Common myeloid progenitor, CD34-positive (primary cell): ENCODE results near the gene RGS3.

Source experiments
- CTCF ChIA-PET: fragments of 350-600 bp; sonication (Branson Sonifier 250); formaldehyde crosslinking; loops from one replicate; lab custom pipeline; 2021; ENCODE audit warnings: antibody characterized with exemption; lab: Charles Lee
- POLR2A ChIA-PET: fragments of 350-600 bp; sonication (Branson Sonifier 250); formaldehyde crosslinking; loops from one replicate; lab custom pipeline; 2021; ENCODE audit warnings: antibody characterized with exemption; lab: Charles Lee
- DNase-seq, 3 donors: peaks; one replicate each; pipeline versions ENCODE4 v3.0.0 to v3.0.0-alpha.2; 2013
- H3K27ac ChIP-seq, 2 experiments: 1 replicate in 1 of 2; 2 replicates in 1 of 2; pipeline ENCODE4 v1.7.0; 2013; ENCODE audit warnings: inconsistent platforms in 2 of 2, low read length in 2 of 2, mild to moderate bottlenecking in 2 of 2, low read depth in 1 of 2, moderate library complexity in 1 of 2; ENCODE audit not compliant: severe bottlenecking in 2 of 2, insufficient read depth in 1 of 2, poor library complexity in 1 of 2
- H3K27me3 ChIP-seq, 5 experiments: replicated peaks in 2 of 5; 1 replicate in 3 of 5; 2 replicates in 2 of 5; pipeline versions ENCODE4 v1.6.1 to v1.7.0; 2013; ENCODE audit warnings: low read length in 4 of 5, mild to moderate bottlenecking in 2 of 5, moderate library complexity in 2 of 5, inconsistent platforms in 1 of 5; ENCODE audit not compliant: insufficient read depth in 5 of 5, control insufficient read depth in 4 of 5
- H3K36me3 ChIP-seq, 4 experiments: 1 replicate in 2 of 4; 2 replicates in 2 of 4; pipeline versions ENCODE4 v1.6.1 to v1.7.0; 2013; ENCODE audit warnings: low read length in 3 of 4, control low read depth in 1 of 4, mild to moderate bottlenecking in 1 of 4; ENCODE audit not compliant: control insufficient read depth in 4 of 4, insufficient read depth in 4 of 4
- H3K4me1 ChIP-seq, 4 experiments: 1 replicate in 3 of 4; 2 replicates in 1 of 4; pipeline versions ENCODE4 v1.6.1 to v1.7.1; 2013; ENCODE audit warnings: low read length in 3 of 4, mild to moderate bottlenecking in 3 of 4, control low read depth in 1 of 4, inconsistent platforms in 1 of 4, moderate library complexity in 1 of 4; ENCODE audit not compliant: control insufficient read depth in 4 of 4, insufficient read depth in 4 of 4; ENCODE audit errors: control extremely low read depth in 1 of 4
- H3K4me3 ChIP-seq, 7 experiments: 1 replicate in 4 of 7; 2 replicates in 3 of 7; pipeline versions ENCODE4 v1.5.1 to v1.7.0; 2013; ENCODE audit warnings: mild to moderate bottlenecking in 7 of 7, low read length in 6 of 7, moderate library complexity in 6 of 7, inconsistent platforms in 2 of 7, low read depth in 2 of 7, control low read depth in 1 of 7; ENCODE audit not compliant: insufficient read depth in 4 of 7, control insufficient read depth in 1 of 7; ENCODE audit errors: extremely low read depth in 1 of 7
- H3K9me3 ChIP-seq, 5 experiments: 1 replicate in 4 of 5; 2 replicates in 1 of 5; pipeline versions ENCODE4 v1.6.1 to v1.7.1; 2013; ENCODE audit warnings: low read length in 4 of 5, mild to moderate bottlenecking in 2 of 5, inconsistent platforms in 1 of 5, low read depth in 1 of 5, moderate library complexity in 1 of 5; ENCODE audit not compliant: control insufficient read depth in 4 of 5, insufficient read depth in 2 of 5; ENCODE audit errors: control extremely low read depth in 1 of 5
- WGBS: methylation state at CpG from one replicate; pipeline ENCODE4 v1.1.5; 2013; ENCODE audit not compliant: insufficient coverage; 5-methylcytosine and 5-hydroxymethylcytosine counted together

Gene RGS3

GRCh38 chr9:113535756-113536155 lies 72.2 kb downstream of the RGS3 start:
- Histone ChIP-seq H3K9me3 (no peaks in the 10 kb centered on the region), H3K4me3 (no peak overlapping the region), H3K4me1 (no peaks in the 10 kb centered on the region), H3K36me3 (peaks cover 3 to 82% (median 13%) of the 10 kb centered on the region in 4 experiments), H3K27ac (no peak overlapping the region), H3K27me3 (no peaks in the 10 kb centered on the region)
- CTCF ChIA-PET, result interaction anchor here (1.0 to 1.7 kb wide), 2 partner anchors 9 to 15 kb away, joined by 4 to 5 read pairs; no protein-coding TSS in a partner anchor
- 92% methylated on average over 4 of the region's 6 CpGs for WGBS
- POLR2A ChIA-PET, result interaction anchor here (0.6 to 0.7 kb wide), 2 partner anchors 39 to 83 kb away, joined by 3 to 4 read pairs; no protein-coding TSS in a partner anchor
- no peak for DNase-seq

DNA sequence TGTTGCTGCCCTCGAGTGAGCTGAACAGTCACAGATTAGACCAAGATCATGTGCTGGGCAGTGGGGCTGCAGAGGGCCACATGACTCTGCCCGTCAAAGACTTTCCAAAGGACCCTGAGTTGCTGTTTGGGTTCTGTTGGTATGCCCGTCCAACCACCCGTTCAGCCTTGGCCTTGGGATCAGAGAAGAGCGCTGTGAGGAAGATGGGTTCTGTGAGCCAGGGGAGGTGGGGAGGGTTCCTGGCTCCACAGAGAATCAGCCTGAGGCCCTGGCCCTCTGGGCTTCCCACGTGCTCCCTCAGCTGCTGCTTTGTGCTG lies 72.6 kb downstream of the RGS3 start:
- no peak for DNase-seq
- POLR2A ChIA-PET, result no interaction called here
- 90% methylated on average over 6 of the region's 6 CpGs for WGBS
- no peaks in the 10 kb centered on the region for H3K27me3 ChIP-seq
- no peak overlapping the region for H3K27ac ChIP-seq
- CTCF ChIA-PET, result interaction anchor here (1.0 to 1.7 kb wide), 3 partner anchors 9 to 15 kb away, joined by 4 to 5 read pairs (median 4); no protein-coding TSS in a partner anchor
- H3K4me1 ChIP-seq, result no peaks in the 10 kb centered on the region
- no peak overlapping the region for H3K4me3 ChIP-seq
- H3K36me3 ChIP-seq, result peaks cover 7 to 82% (median 16%) of the 10 kb centered on the region in 4 experiments
- H3K9me3 ChIP-seq, result no peaks in the 10 kb centered on the region

DNA sequence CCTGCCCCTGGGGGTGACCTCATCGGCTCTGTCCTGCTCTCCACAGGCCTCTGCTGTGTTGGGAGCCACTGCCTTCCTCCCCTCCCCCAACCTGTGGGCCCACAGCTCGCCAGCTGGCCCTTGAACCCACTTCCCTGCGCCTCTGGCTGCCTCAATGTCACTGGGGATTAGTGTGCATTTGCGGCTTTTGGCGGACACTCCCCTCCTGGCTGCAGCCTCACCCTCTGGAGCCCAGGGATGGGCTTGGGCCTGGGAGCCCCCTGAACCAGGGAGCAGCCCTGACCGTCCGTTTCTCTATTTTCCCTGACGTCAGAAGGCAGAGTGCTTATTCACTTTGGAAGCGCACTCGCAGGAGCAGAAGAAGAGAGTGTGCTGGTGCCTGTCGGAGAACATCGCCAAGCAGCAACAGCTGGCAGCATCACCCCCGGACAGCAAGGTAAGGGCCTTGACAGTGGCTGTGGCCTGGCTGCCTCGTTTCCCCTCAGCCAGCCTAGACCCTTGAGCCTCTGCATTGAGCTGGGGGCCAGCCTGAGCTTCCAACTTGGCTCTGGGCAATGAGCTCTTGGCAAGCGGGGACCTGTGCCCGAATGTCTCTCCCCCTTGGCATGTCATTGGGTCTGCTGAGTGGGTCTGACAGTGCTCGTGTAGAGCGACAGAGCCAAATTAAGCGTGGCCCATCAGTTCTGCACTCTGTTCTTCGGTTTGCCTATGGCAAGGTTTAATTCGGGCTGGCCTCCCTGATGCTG lies 73.1 kb downstream of the RGS3 start:
- POLR2A ChIA-PET, result no interaction called here
- Histone ChIP-seq H3K27ac (no peak overlapping the region), H3K9me3 (no peaks in the 10 kb centered on the region), H3K4me1 (no peaks in the 10 kb centered on the region), H3K27me3 (no peaks in the 10 kb centered on the region), H3K36me3 (peaks cover 10 to 83% (median 17%) of the 10 kb centered on the region in 4 experiments), H3K4me3 (no peak overlapping the region)
- CTCF ChIA-PET, result interaction anchor here (0.7 to 1.7 kb wide), 3 partner anchors 9 to 14 kb away, joined by 3 to 5 read pairs (median 4); no protein-coding TSS in a partner anchor
- WGBS, result 99% methylated on average over 19 of the region's 21 CpGs
- DNase-seq, result no peak

GRCh38 chr9:113537229-113537810 lies 73.8 kb downstream of the RGS3 start:
- CTCF ChIA-PET, result interaction anchor here (0.7 to 1.1 kb wide), 2 partner anchors 11 to 14 kb away, joined by 3 to 4 read pairs; no protein-coding TSS in a partner anchor

DNA sequence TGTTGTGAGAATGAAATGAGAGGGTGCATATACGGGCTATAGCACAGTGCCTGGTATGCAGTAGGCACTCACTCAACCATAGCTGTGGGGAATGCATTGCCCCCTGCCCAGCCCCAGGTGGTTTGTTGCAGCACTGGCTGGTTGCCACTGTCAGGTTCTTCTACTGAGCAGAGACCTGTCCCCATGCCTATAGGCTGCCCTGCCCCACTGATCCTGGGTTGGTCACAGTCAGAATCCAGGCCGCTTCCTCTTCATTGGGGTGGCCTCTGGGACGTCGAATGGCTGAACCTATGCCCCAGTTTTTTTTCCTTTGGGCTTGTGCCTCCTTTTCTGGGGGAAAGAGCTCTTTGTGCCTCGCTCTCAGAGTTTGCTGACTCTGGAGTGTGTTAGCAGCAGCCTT lies 74.6 kb downstream of the RGS3 start:
- Histone ChIP-seq H3K4me1 (no peaks in the 10 kb centered on the region), H3K36me3 (peaks cover 11 to 81% (median 18%) of the 10 kb centered on the region in 4 experiments), H3K27ac (no peak overlapping the region), H3K9me3 (no peaks in the 10 kb centered on the region), H3K27me3 (no peaks in the 10 kb centered on the region), H3K4me3 (no peak overlapping the region)
- no peak for DNase-seq
- ChIA-PET POLR2A (no interaction called here), CTCF (no interaction called here)
- 84% methylated on average over 4 of the region's 5 CpGs for WGBS

More at GRCh38 chr9:113537229-113537810, 73.8 kb downstream of the RGS3 start:
- POLR2A ChIA-PET, result no interaction called here
- no peaks in the 10 kb centered on the region for H3K27me3 ChIP-seq
- no peak overlapping the region for H3K27ac ChIP-seq
- peaks cover 10 to 83% (median 16%) of the 10 kb centered on the region in 4 experiments for H3K36me3 ChIP-seq
- DNase-seq, result no peak
- no peak overlapping the region for H3K4me3 ChIP-seq
- no peaks in the 10 kb centered on the region for H3K9me3 ChIP-seq
- 98% methylated on average over 5 of the region's 7 CpGs for WGBS
- no peaks in the 10 kb centered on the region for H3K4me1 ChIP-seq

DNA sequence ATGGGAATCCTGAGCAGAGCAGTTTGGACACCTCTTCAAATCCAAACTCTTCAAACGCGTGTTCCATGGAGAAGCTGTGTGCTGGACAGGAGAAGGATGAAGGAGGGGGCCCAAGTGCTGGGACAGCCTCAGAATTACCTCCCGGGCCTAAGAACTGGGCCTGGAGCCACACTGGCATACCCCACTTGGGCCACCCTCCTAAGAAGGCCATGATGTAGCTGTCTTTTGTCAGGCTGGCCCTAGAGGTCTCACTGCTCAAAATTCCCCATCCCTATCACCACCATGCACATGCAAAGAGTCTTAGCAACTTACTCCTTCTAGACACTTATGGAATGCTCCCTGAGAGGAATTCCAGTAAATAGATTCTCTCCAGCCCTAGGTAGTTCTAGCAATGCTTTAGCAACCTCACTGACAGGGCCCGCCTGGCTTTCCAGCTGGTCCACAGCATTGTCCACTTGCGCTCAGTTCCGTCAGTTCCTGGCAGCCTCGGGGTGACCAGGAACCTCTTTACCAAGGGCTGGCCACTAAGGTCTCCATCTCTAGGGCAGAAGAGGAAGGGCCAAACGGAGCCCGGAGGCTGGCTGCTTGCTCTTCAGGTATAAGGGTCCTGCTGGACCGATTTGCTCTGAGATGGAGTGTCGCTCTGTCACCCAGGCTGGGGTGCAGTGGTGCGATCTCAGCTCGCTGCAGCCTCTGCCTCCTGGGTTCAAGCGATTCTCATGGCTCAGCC lies 75.3 kb downstream of the RGS3 start:
- Histone ChIP-seq H3K4me1 (no peaks in the 10 kb centered on the region), H3K36me3 (peaks cover 11 to 82% (median 18%) of the 10 kb centered on the region in 4 experiments), H3K4me3 (no peak overlapping the region), H3K27me3 (no peaks in the 10 kb centered on the region), H3K9me3 (no peaks in the 10 kb centered on the region), H3K27ac (no peak overlapping the region)
- no peak for DNase-seq
- CTCF ChIA-PET, result interaction anchor here (1.3 kb wide), 1 partner anchor 15 kb away, joined by 4 read pairs; no protein-coding TSS in a partner anchor
- WGBS, result 97% methylated on average over 12 of the region's 14 CpGs
- POLR2A ChIA-PET, result no interaction called here
